Lower leg skin (tissue), 3 donors: ENCODE data around the gene BCL2L1.

Experiments used
- POLR2A ChIP-seq, 2 donors: fragments of 450-650 bp; IDR thresholded peaks; one replicate each; pipeline ENCODE4 v1.6.1; 2016 to 2017; ENCODE audit warnings: antibody characterized with exemption in 2 of 2, mild to moderate bottlenecking in 1 of 2, moderate library complexity in 1 of 2
- TF ChIP-seq, protein P1 (sequence below), 3 donors: fragments of 450-650 bp; IDR thresholded peaks; one replicate each; pipeline ENCODE4 v1.5.1; 2016; ENCODE audit warnings: antibody characterized with exemption in 3 of 3, mild to moderate bottlenecking in 3 of 3, moderate library complexity in 2 of 3

DNA sequence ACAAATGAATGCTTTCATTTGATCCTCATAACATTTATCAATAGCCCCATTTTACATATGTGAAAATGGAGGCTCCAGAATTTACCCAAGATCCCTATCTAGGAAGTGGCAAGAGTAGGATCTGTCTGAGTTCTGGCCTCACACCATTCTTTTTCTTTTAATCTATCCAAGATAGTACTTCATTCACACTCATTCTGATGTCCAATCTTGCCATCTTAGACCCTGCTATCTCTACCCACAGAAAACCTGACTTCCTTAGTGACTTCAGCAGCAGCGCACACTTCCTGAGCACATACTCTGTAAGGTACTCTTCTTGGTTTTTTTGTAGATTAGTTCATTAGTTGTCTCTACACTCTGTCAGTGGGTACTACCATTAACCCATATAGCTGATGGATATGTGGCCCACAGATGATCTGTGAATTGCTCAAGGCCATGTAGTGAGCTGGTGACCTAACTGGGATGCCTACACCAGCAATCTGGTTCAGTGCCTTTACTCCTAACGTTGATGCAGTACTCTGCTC is 48.7 kb downstream of the BCL2L1 start:
- TF ChIP-seq, protein P1, sequence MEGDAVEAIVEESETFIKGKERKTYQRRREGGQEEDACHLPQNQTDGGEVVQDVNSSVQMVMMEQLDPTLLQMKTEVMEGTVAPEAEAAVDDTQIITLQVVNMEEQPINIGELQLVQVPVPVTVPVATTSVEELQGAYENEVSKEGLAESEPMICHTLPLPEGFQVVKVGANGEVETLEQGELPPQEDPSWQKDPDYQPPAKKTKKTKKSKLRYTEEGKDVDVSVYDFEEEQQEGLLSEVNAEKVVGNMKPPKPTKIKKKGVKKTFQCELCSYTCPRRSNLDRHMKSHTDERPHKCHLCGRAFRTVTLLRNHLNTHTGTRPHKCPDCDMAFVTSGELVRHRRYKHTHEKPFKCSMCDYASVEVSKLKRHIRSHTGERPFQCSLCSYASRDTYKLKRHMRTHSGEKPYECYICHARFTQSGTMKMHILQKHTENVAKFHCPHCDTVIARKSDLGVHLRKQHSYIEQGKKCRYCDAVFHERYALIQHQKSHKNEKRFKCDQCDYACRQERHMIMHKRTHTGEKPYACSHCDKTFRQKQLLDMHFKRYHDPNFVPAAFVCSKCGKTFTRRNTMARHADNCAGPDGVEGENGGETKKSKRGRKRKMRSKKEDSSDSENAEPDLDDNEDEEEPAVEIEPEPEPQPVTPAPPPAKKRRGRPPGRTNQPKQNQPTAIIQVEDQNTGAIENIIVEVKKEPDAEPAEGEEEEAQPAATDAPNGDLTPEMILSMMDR (IDR thresholded peaks at IDR 0.05): no peak
- no peak for TF ChIP-seq POLR2A (IDR thresholded peaks at IDR 0.05)
